ENCODE results near the gene SLC26A4.

Gene SLC26A4

GRCh38 chr7:107641676-107642075, 19.0 kb upstream of the SLC26A4 start:
- H3K27ac Mint-ChIP-seq = no peak overlapping the region
- H3K36me3 Mint-ChIP-seq (ENCODE audit: low read depth) = no peaks in the 10 kb centered on the region
- DNase-seq = no peak
- H3K4me1 Mint-ChIP-seq (ENCODE audit: low read depth) = peaks cover 17% of the 10 kb centered on the region
- no peak overlapping the region for H3K4me3 Mint-ChIP-seq
- H3K27me3 Mint-ChIP-seq = peaks cover 24% of the 10 kb centered on the region
- H3K9me3 Mint-ChIP-seq = peaks cover 6% of the 10 kb centered on the region

GRCh38 chr7:107642501-107642900, 18.1 kb upstream of the SLC26A4 start:
- Mint-ChIP-seq H3K4me1 (ENCODE audit: low read depth) (peaks cover 17% of the 10 kb centered on the region), H3K27ac (no peak overlapping the region), H3K27me3 (peaks cover 24% of the 10 kb centered on the region), H3K36me3 (ENCODE audit: low read depth) (no peaks in the 10 kb centered on the region), H3K4me3 (no peak overlapping the region), H3K9me3 (peaks cover 4% of the 10 kb centered on the region)
- DNase-seq = no peak

GRCh38 chr7:107643407-107643806, 17.2 kb upstream of the SLC26A4 start:
- H3K4me1 Mint-ChIP-seq (ENCODE audit: low read depth) = peaks cover 12% of the 10 kb centered on the region
- H3K4me3 Mint-ChIP-seq = no peak overlapping the region
- no peaks in the 10 kb centered on the region for H3K36me3 Mint-ChIP-seq (ENCODE audit: low read depth)
- no peak overlapping the region for H3K27ac Mint-ChIP-seq
- DNase-seq = no peak
- H3K9me3 Mint-ChIP-seq = no peaks in the 10 kb centered on the region
- peaks cover 24% of the 10 kb centered on the region for H3K27me3 Mint-ChIP-seq

DNA sequence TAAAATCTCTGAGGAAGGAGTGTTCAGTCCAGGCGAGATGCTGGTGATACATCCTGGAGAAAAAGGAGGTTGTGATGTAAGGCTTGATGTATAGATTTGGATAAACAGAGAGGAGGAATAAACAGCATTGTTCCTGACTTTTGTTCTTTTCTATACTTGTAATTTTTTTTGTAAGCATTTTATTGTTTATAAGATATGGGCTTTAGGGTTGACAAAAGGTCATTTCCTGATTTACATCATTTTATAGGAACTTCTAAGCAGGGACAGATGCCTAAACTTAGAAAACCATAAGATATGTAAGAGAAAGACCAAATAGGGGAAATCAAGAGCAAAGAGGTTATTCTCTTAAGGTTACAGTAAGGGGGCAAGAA, 16.7 kb upstream of the SLC26A4 start:
- Mint-ChIP-seq H3K36me3 (ENCODE audit: low read depth) (no peaks in the 10 kb centered on the region), H3K9me3 (no peaks in the 10 kb centered on the region), H3K27me3 (peaks cover 24% of the 10 kb centered on the region), H3K4me3 (no peak overlapping the region), H3K4me1 (ENCODE audit: low read depth) (peaks cover 7% of the 10 kb centered on the region), H3K27ac (no peak overlapping the region)
- DNase-seq = no peak

DNA sequence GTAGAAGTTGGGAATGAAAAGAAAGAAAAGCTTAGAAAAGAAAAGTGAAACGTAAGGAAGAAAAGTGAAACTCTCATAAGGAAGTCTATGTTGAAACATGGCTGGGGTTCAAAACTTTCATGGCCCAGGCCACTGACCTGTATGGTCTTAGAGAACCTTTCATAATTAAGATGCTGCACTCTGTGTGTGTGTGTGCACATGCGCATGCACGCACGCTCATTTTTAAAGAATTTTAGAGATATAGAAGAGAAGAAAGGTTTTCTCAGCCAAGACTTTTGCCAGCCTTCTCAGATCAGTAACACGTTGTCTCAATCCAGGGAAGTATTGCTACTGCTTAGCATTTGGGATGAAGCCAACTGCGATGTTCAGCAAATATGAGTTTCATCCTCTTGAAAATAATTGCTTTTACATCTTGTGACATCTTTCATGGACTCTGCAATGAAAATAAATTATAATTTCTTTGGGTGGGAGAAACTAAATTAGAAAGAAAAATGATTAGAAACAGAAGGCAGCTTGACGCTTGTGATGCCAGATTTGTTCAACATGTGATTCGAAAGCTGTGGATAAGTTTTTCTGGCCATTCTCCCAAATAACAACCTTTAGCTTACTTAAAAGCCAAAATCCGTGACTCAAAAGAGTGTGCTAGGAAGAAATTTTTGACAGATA, 16.2 kb upstream of the SLC26A4 start:
- Mint-ChIP-seq H3K27ac (no peak overlapping the region), H3K4me3 (no peak overlapping the region), H3K4me1 (ENCODE audit: low read depth) (peaks cover 5% of the 10 kb centered on the region), H3K27me3 (peaks cover 24% of the 10 kb centered on the region), H3K9me3 (no peaks in the 10 kb centered on the region), H3K36me3 (ENCODE audit: low read depth) (no peaks in the 10 kb centered on the region)
- no peak for DNase-seq

- Mint-ChIP-seq H3K4me3 (no peak overlapping the region), H3K36me3 (ENCODE audit: low read depth) (no peaks in the 10 kb centered on the region), H3K27ac (no peak overlapping the region), H3K27me3 (peaks cover 35% of the 10 kb centered on the region), H3K9me3 (no peaks in the 10 kb centered on the region), H3K4me1 (ENCODE audit: low read depth) (peaks cover 9% of the 10 kb centered on the region)
- no peak for DNase-seq
These were observed 8.0 kb upstream of the SLC26A4 start for GRCh38 chr7:107652642-107653041.

GRCh38 chr7:107658467-107658866, 2.2 kb upstream of the SLC26A4 start:
- Mint-ChIP-seq H3K27ac (no peak overlapping the region), H3K4me3 (no peak overlapping the region), H3K9me3 (no peaks in the 10 kb centered on the region), H3K27me3 (peaks cover 44% of the 10 kb centered on the region), H3K4me1 (ENCODE audit: low read depth) (peaks cover 47% of the 10 kb centered on the region), H3K36me3 (ENCODE audit: low read depth) (no peaks in the 10 kb centered on the region)
- DNase-seq = no peak

DNA sequence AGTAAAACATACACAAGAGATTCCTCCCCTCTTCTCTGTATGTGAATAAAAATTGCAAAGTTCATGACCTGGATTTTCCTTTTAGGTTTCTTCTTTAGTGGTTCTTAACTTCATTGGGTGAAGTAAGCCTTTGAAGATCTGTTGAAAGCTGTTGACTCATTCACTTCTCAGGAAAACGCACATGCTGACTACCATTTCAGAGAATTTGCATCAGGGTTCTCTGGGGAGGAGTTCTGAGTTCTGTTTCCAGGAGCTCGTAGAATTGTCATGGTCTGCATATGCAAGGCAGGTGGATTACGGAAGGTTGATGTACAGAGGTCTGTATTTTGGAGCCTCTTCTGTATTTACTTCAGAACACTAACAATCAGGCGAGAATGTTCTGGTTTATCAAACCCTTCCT, 962 bp upstream of the SLC26A4 start:
- DNase-seq = no peak
- peaks cover 47% of the 10 kb centered on the region for H3K4me1 Mint-ChIP-seq (ENCODE audit: low read depth)
- H3K27me3 Mint-ChIP-seq = peaks cover 48% of the 10 kb centered on the region
- no peaks in the 10 kb centered on the region for H3K36me3 Mint-ChIP-seq (ENCODE audit: low read depth)
- H3K9me3 Mint-ChIP-seq = no peaks in the 10 kb centered on the region
- H3K4me3 Mint-ChIP-seq = peak overlapping the region; percentile 84
- H3K27ac Mint-ChIP-seq = peak overlapping the region; percentile 97

- DNase-seq = peak; percentile 73
- H3K4me3 Mint-ChIP-seq = peak overlapping the region; percentile 84
- peak overlapping the region; percentile 97 for H3K27ac Mint-ChIP-seq
- H3K9me3 Mint-ChIP-seq = no peaks in the 10 kb centered on the region
- peaks cover 38% of the 10 kb centered on the region for H3K4me1 Mint-ChIP-seq (ENCODE audit: low read depth)
- H3K27me3 Mint-ChIP-seq = peaks cover 40% of the 10 kb centered on the region
- H3K36me3 Mint-ChIP-seq (ENCODE audit: low read depth) = no peaks in the 10 kb centered on the region
These were observed 645 bp downstream of the SLC26A4 start for GRCh38 chr7:107661081-107661864.

DNA sequence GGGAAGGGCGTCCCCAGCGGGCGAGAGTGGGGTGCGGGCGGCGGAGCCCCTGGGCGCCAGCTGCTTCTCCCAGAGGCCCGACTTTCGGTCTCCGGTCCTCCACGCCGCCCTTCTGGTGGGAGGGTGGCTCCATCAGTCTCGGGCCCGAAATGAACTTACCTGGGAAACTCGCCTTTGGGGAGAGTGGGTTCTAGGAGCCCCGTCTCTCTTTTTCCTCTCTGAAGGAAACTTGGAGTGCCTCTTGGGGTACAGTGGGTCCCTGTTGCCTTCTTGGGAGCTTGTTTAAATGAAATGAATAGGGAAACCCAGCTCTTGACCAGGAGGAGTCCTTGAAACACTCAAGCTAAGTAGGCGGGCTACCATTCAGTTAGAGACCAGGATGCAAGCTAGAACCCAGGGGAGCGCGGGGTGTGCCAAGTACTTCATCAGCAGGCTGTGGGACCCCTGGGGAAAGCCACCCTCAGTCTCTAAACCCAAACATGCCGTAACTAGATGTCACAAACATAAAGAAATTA, 1.3 kb downstream of the SLC26A4 start:
- peak overlapping the region; percentile 84 for H3K4me3 Mint-ChIP-seq
- H3K9me3 Mint-ChIP-seq = no peaks in the 10 kb centered on the region
- no peak overlapping the region for H3K27ac Mint-ChIP-seq
- peaks cover 39% of the 10 kb centered on the region for H3K27me3 Mint-ChIP-seq
- DNase-seq = no peak
- H3K36me3 Mint-ChIP-seq (ENCODE audit: low read depth) = no peaks in the 10 kb centered on the region
- peaks cover 38% of the 10 kb centered on the region for H3K4me1 Mint-ChIP-seq (ENCODE audit: low read depth)

- no peak overlapping the region for H3K4me3 Mint-ChIP-seq
- peaks cover 33% of the 10 kb centered on the region for H3K4me1 Mint-ChIP-seq (ENCODE audit: low read depth)
- no peaks in the 10 kb centered on the region for H3K36me3 Mint-ChIP-seq (ENCODE audit: low read depth)
- H3K27me3 Mint-ChIP-seq = peaks cover 37% of the 10 kb centered on the region
- no peak overlapping the region for H3K27ac Mint-ChIP-seq
- no peak for DNase-seq
- no peaks in the 10 kb centered on the region for H3K9me3 Mint-ChIP-seq
These were observed 2.6 kb downstream of the SLC26A4 start for GRCh38 chr7:107663196-107663595.

- Mint-ChIP-seq H3K4me1 (ENCODE audit: low read depth) (peaks cover 11% of the 10 kb centered on the region), H3K9me3 (no peaks in the 10 kb centered on the region)
These were observed 6.2 kb downstream of the SLC26A4 start for GRCh38 chr7:107666790-107667189.

GRCh38 chr7:107667341-107667740, 6.7 kb downstream of the SLC26A4 start:
- H3K27ac Mint-ChIP-seq = no peak overlapping the region
- peaks cover 8% of the 10 kb centered on the region for H3K4me1 Mint-ChIP-seq (ENCODE audit: low read depth)
- no peaks in the 10 kb centered on the region for H3K9me3 Mint-ChIP-seq
- DNase-seq = no peak
- H3K36me3 Mint-ChIP-seq (ENCODE audit: low read depth) = no peaks in the 10 kb centered on the region
- no peak overlapping the region for H3K4me3 Mint-ChIP-seq
- H3K27me3 Mint-ChIP-seq = peaks cover 34% of the 10 kb centered on the region

More at GRCh38 chr7:107666790-107667189, 6.2 kb downstream of the SLC26A4 start:
- DNase-seq = no peak
- no peak overlapping the region for H3K4me3 Mint-ChIP-seq
- H3K27ac Mint-ChIP-seq = no peak overlapping the region
- no peaks in the 10 kb centered on the region for H3K36me3 Mint-ChIP-seq (ENCODE audit: low read depth)
- H3K27me3 Mint-ChIP-seq = peaks cover 40% of the 10 kb centered on the region

DNA sequence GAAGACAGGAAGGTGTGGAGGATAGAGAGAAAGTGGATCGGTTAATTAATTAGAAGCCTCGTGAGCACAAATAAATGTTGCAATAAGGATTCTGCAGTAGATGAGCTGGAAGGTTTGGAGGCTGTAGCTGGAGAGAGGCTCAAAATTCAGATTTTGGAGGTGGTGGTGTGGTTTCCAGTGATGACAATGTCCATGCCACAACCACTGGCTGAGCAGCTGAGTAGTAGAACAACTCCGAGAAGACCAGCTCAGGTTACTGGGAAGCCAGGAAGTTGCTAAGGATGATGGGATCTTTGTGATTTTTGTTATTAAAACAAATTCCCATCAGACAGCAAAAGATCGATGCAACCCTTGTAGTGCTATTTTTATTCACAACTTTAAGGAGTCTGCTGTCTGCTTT, 7.7 kb downstream of the SLC26A4 start:
- Mint-ChIP-seq H3K27me3 (peaks cover 31% of the 10 kb centered on the region), H3K4me1 (ENCODE audit: low read depth) (peaks cover 7% of the 10 kb centered on the region), H3K4me3 (no peak overlapping the region), H3K36me3 (ENCODE audit: low read depth) (no peaks in the 10 kb centered on the region), H3K27ac (no peak overlapping the region), H3K9me3 (no peaks in the 10 kb centered on the region)
- DNase-seq = no peak

DNA sequence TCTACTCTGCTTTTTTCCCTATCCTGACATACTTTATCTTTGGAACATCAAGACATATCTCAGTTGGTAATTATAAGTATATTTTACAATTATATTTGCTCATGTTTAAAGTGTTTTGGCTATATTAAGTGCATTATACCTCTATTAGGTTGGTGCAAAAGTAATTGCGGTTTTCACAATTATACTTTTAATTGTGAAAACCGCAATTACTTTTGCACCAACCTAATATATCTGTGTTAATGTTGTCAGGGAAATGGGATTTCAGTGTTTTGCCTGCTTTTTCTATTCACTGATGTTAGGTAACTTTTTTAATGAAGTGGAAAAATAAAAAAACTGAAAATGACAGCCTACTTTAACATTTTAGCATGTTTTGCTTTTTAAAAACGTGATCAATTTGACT, 11.6 kb downstream of the SLC26A4 start:
- no peak overlapping the region for H3K4me3 Mint-ChIP-seq
- no peaks in the 10 kb centered on the region for H3K36me3 Mint-ChIP-seq (ENCODE audit: low read depth)
- no peak overlapping the region for H3K27ac Mint-ChIP-seq
- no peak for DNase-seq
- peaks cover 7% of the 10 kb centered on the region for H3K4me1 Mint-ChIP-seq (ENCODE audit: low read depth)
- peaks cover 21% of the 10 kb centered on the region for H3K27me3 Mint-ChIP-seq
- H3K9me3 Mint-ChIP-seq = no peaks in the 10 kb centered on the region

All from activated T-cell treated with anti-CD3 and anti-CD28 coated beads, Interleukin-2, amount 50 U/mL, for 24 hours (primary cell).